GM23248 (cell line): Measurements from ENCODE around the gene ACSM6. TPM values are rescaled to one million over a fixed set of nuclear protein-coding genes. Genes with fewer than 3 reads are reported as not detected.
A peak's percentile ranks its signal among the peaks of the same experiment; 100 is the strongest.
"Not testable (repeated sequence)": the region's sequence is repeated elsewhere in the genome, so short reads cannot be mapped to it uniquely, and the experiment has no call there.

Experiments
- DNase-seq: peaks from one replicate; pipeline ENCODE4 v3.0.0-alpha.2; 2015
- H2AFZ ChIP-seq: fragments of 200-600 bp; sonication (generic); 2 replicates; pipeline ENCODE4 v1.6.1; 2016; ENCODE audit warnings: antibody characterized with exemption
- H3F3A ChIP-seq: fragments of 200-600 bp; sonication (generic); 2 replicates; pipeline ENCODE4 v1.6.1; 2016; ENCODE audit warnings: mild to moderate bottlenecking, antibody characterized with exemption, mixed run types; ENCODE audit not compliant: insufficient read depth
- H3K27ac ChIP-seq: fragments of 200-600 bp; sonication (generic); 2 replicates; pipeline ENCODE4 v1.5.1; 2016; ENCODE audit warnings: mild to moderate bottlenecking
- H3K27me3 ChIP-seq: fragments of 200-600 bp; sonication (generic); replicated peaks from 2 replicates; pipeline ENCODE4 v1.6.1; 2016; ENCODE audit warnings: mild to moderate bottlenecking; ENCODE audit not compliant: insufficient read depth
- H3K36me3 ChIP-seq: fragments of 200-600 bp; sonication (generic); 2 replicates; pipeline ENCODE4 v1.6.1; 2016; ENCODE audit warnings: low read depth, mild to moderate bottlenecking
- H3K4me1 ChIP-seq: fragments of 200-600 bp; sonication (generic); 2 replicates; pipeline ENCODE4 v1.6.1; 2016; ENCODE audit warnings: mild to moderate bottlenecking; ENCODE audit not compliant: insufficient read depth
- H3K4me2 ChIP-seq: fragments of 200-600 bp; sonication (generic); one replicate; pipeline ENCODE4 v1.6.1; 2016; ENCODE audit warnings: mild to moderate bottlenecking; ENCODE audit not compliant: unreplicated experiment
- H3K4me3 ChIP-seq: fragments of 200-600 bp; sonication (generic); 2 replicates; pipeline ENCODE4 v1.5.1; 2016; ENCODE audit warnings: mild to moderate bottlenecking
- H3K79me2 ChIP-seq: fragments of 200-600 bp; sonication (generic); 2 replicates; pipeline ENCODE4 v1.6.1; 2016; ENCODE audit warnings: mild to moderate bottlenecking; ENCODE audit not compliant: insufficient read depth
- H3K9ac ChIP-seq: fragments of 200-600 bp; sonication (generic); 2 replicates; pipeline ENCODE4 v1.6.1; 2016; ENCODE audit warnings: mild to moderate bottlenecking
- H3K9me2 ChIP-seq: fragments of 200-600 bp; sonication (generic); 2 replicates; pipeline ENCODE4 v1.6.1; 2016; ENCODE audit warnings: mixed run types, mild to moderate bottlenecking, moderate library complexity; ENCODE audit not compliant: insufficient read depth
- H3K9me3 ChIP-seq: fragments of 200-600 bp; sonication (generic); one replicate; pipeline ENCODE4 v1.6.1; 2017; ENCODE audit warnings: low read depth
- H4K20me1 ChIP-seq: fragments of 200-600 bp; sonication (generic); 2 replicates; pipeline ENCODE4 v1.6.0; 2016; ENCODE audit not compliant: insufficient read depth
- EZH2 ChIP-seq: fragments of 200-600 bp; sonication (generic); IDR thresholded peaks from 2 replicates; pipeline ENCODE4 v1.6.1; 2018; ENCODE audit warnings: antibody characterized with exemption, mild to moderate bottlenecking; ENCODE audit not compliant: insufficient read depth, poor library complexity, severe bottlenecking
- EZH2phosphoT487 ChIP-seq: fragments of 200-600 bp; sonication (generic); IDR thresholded peaks from 2 replicates; pipeline ENCODE4 v1.6.1; 2018; ENCODE audit warnings: antibody characterized with exemption, moderate library complexity, mild to moderate bottlenecking, low read depth; ENCODE audit not compliant: insufficient read depth
- WGBS, 2 experiments: methylation state at CpG; one replicate each; pipeline ENCODE4 v1.1.6; 2015 to 2017; ENCODE audit warnings: low lambda C conversion rate in 2 of 2, low coverage in 1 of 2; ENCODE audit errors: missing lambda C conversion rate in 2 of 2; 5-methylcytosine and 5-hydroxymethylcytosine counted together
- in situ Hi-C: fragments of 300-500 bp; cut with MboI; formaldehyde crosslinking; loops from 2 replicates; pipeline ENCODE4 v1.15.0; 2020
- polyA plus RNA-seq: library from polyadenylated mRNA; unstranded; fragments of >200 nt; fragmentation: Nextera tagmentation; extraction: Ambion mirVana; gene quantifications from 2 replicates; pipeline ENCODE4 v1.2.1, GENCODE V29; 2016
- total RNA-seq: library from RNA; depleted of rRNA; stranded (reverse); fragments of >200 nt; shearing (Covaris generic); gene quantifications from 2 replicates; pipeline ENCODE4 v1.2.3, GENCODE V29; 2014

The ACSM6 gene
- total and polyA plus RNA-seq, 2 experiments from 2014 or later, result 0.08 TPM; not detected in 1

DNA sequence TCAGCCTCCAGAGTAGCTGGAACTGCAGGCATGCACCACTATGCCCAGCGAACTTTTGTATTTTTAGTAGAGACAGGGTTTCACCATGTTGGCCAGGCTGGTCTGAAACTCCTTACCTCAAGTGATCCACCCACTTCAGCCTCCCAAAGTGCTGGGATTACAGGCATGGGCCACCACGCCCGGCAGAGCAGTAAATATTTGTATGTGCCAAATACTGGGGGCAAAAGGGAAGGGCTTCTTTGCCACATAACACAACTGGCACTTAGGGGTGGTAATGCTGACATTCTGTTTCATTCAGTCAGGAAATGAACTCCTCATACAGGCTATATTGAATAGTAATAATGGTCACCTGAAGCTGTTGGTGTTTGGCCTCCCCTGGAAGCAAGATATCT lies 41.6 kb downstream of the ACSM6 start:
- H3K79me2 ChIP-seq, result no peaks in the 10 kb centered on the region
- peaks cover 24% of the 10 kb centered on the region for H3K4me1 ChIP-seq
- no peak overlapping the region for H3K4me3 ChIP-seq
- 66 to 72% methylated on average over 3 of the region's 3 CpGs for WGBS, 2 experiments
- H3F3A ChIP-seq, result peaks cover 21% of the 10 kb centered on the region
- in situ Hi-C loops, result no loop called here
- no peak for DNase-seq
- H2AFZ ChIP-seq, result no peak overlapping the region
- no peak overlapping the region for H3K27ac ChIP-seq
- no peak overlapping the region for H3K9ac ChIP-seq
- 0 out of 2 replicates have a peak, but pooled peaks cover 5% of the 10 kb centered on the region for H3K36me3 ChIP-seq
- H3K9me2 ChIP-seq, result no peaks in the 10 kb centered on the region
- H4K20me1 ChIP-seq, result no peaks in the 10 kb centered on the region
- no peaks in the 10 kb centered on the region for H3K27me3 ChIP-seq
- TF ChIP-seq EZH2, result no peak
- H3K4me2 ChIP-seq, result peak overlapping the region; percentile 24
- no peaks in the 10 kb centered on the region for H3K9me3 ChIP-seq

GRCh38 chr10:95236068-95236903 lies 42.2 kb downstream of the ACSM6 start:
- Histone ChIP-seq H3K79me2 (no peaks in the 10 kb centered on the region), H3K9ac (no peak overlapping the region), H3K36me3 (0 out of 2 replicates have a peak, but pooled peaks cover 5% of the 10 kb centered on the region), H2AFZ (no peak overlapping the region), H3K9me3 (no peaks in the 10 kb centered on the region), H3K4me2 (peak overlapping the region; percentile 24), H3K9me2 (no peaks in the 10 kb centered on the region), H3K4me1 (peaks cover 23% of the 10 kb centered on the region), H4K20me1 (no peaks in the 10 kb centered on the region), H3K4me3 (0 out of 2 replicates have a peak overlapping the region, but pooled peaks have one; percentile 2), H3K27ac (peak overlapping the region; percentile 19; the same call in 1 of the 2 replicates), H3K27me3 (no peaks in the 10 kb centered on the region), H3F3A (peaks cover 17% of the 10 kb centered on the region; the same call in 1 of the 2 replicates)
- DNase-seq, result peak; percentile 82
- WGBS, 2 experiments, result 42 to 44% methylated on average over 6 of the region's 6 CpGs
- TF ChIP-seq EZH2 (no peak), EZH2phosphoT487 (no peak)
- in situ Hi-C loops, result no loop called here

GRCh38 chr10:95237376-95238170 lies 43.5 kb downstream of the ACSM6 start:
- Histone ChIP-seq H3K27ac (no peak overlapping the region), H3K4me3 (no peak overlapping the region), H4K20me1 (no peaks in the 10 kb centered on the region), H3K9me3 (no peaks in the 10 kb centered on the region), H3K4me2 (no peak overlapping the region), H2AFZ (no peak overlapping the region), H3K36me3 (0 out of 2 replicates have a peak, but pooled peaks cover 5% of the 10 kb centered on the region), H3K9ac (no peak overlapping the region), H3K4me1 (peaks cover 23% of the 10 kb centered on the region), H3K27me3 (no peaks in the 10 kb centered on the region), H3K79me2 (no peaks in the 10 kb centered on the region), H3K9me2 (no peaks in the 10 kb centered on the region), H3F3A (peaks cover 17% of the 10 kb centered on the region; the same call in 1 of the 2 replicates)
- in situ Hi-C loops, result no loop called here
- 75 to 81% methylated on average over 11 to 12 of the region's 12 CpGs for WGBS, 2 experiments
- TF ChIP-seq EZH2 (no peak), EZH2phosphoT487 (no peak)
- peak; percentile 26 for DNase-seq

DNA sequence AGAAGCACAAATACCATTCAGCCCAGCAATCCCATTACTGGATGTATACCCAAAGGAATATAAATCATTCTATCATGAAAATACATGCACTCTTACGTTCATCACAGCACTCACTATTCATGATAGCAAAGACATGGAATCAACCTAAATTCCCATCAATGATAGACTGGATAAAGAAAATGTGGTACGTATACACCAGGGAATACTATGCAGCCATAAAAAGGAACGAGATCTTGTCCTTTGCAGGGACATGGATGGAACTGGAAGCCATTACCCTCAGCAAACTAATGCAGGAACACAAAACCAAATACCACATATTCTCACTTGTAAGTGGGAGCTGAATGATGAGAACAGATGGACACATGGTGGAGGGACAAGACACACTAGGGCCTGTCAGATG lies 46.1 kb downstream of the ACSM6 start:
- DNase-seq, in situ Hi-C loops, H3K4me2 ChIP-seq, H4K20me1 ChIP-seq, H3K9me3 ChIP-seq, H3K9me2 ChIP-seq, H3K9ac ChIP-seq, H3K4me3 ChIP-seq, H3K27ac ChIP-seq, H3K27me3 ChIP-seq, H3K36me3 ChIP-seq, H2AFZ ChIP-seq, H3K79me2 ChIP-seq: not testable (repeated sequence)
- peaks cover 17% of the 10 kb centered on the region for H3K4me1 ChIP-seq
- 89 to 90% methylated on average over 3 of the region's 3 CpGs for WGBS, 2 experiments
- H3F3A ChIP-seq, result peaks cover 20% of the 10 kb centered on the region; the same call in 1 of the 2 replicates
